ENCODE data around the gene CHCHD3. TPM values are rescaled to one million over a fixed set of nuclear protein-coding genes. Genes with fewer than 3 reads are reported as not detected.

CHCHD3 gene
- total RNA-seq, 6 experiments from 2014 or later: 16.5 to 42.6 (median 21.6) TPM

- WGBS (ENCODE audit: insufficient coverage, low coverage, low lambda C conversion rate, missing lambda C conversion rate): 97% methylated on average over 5 of the region's 6 CpGs
- ATAC-seq (no peak), DNase-seq (no peak)
- no peaks in the 10 kb centered on the region for H3K4me1 ChIP-seq
- intact Hi-C loops (cut with DNase I): no loop called here
- TF ChIP-seq CTCF (IDR thresholded peaks at IDR 0.05) (no peak), POLR2A (IDR thresholded peaks at IDR 0.05) (no peak)
- H3K9me3 ChIP-seq: no peaks in the 10 kb centered on the region
- no peak overlapping the region for H3K27ac ChIP-seq
- peaks cover 0 to 11% (median 0%) of the 10 kb centered on the region in 4 donors for H3K36me3 ChIP-seq
- no peaks in the 10 kb centered on the region for H3K27me3 ChIP-seq
- no peak overlapping the region for H3K4me3 ChIP-seq
These were observed 296.0 kb downstream of the CHCHD3 start for GRCh38 chr7:132785870-132786269.

- Histone ChIP-seq H3K27me3 (no peaks in the 10 kb centered on the region), H3K4me3 (no peak overlapping the region), H3K27ac (no peak overlapping the region), H3K9me3 (no peaks in the 10 kb centered on the region), H3K4me1 (no peaks in the 10 kb centered on the region), H3K36me3 (peaks cover 0 to 11% (median 0%) of the 10 kb centered on the region in 4 donors)
- TF ChIP-seq CTCF (IDR thresholded peaks at IDR 0.05) (no peak), POLR2A (IDR thresholded peaks at IDR 0.05) (no peak)
- DNase-seq (no peak), ATAC-seq (no peak)
- WGBS (ENCODE audit: insufficient coverage, low coverage, low lambda C conversion rate, missing lambda C conversion rate): 79% methylated on average over 4 of the region's 4 CpGs
- intact Hi-C loops (cut with DNase I): no loop called here
These were observed 297.5 kb downstream of the CHCHD3 start for GRCh38 chr7:132784406-132784805.

GRCh38 chr7:132783824-132784223 is 298.1 kb downstream of the CHCHD3 start:
- ATAC-seq (no peak), DNase-seq (no peak)
- 92% methylated on average over 3 of the region's 8 CpGs for WGBS (ENCODE audit: insufficient coverage, low coverage, low lambda C conversion rate, missing lambda C conversion rate)
- Histone ChIP-seq H3K27me3 (no peaks in the 10 kb centered on the region), H3K4me1 (no peaks in the 10 kb centered on the region), H3K36me3 (peaks cover 0 to 11% (median 0%) of the 10 kb centered on the region in 4 donors), H3K27ac (no peak overlapping the region), H3K9me3 (no peaks in the 10 kb centered on the region), H3K4me3 (no peak overlapping the region)
- no peak for TF ChIP-seq CTCF (IDR thresholded peaks at IDR 0.05)
- intact Hi-C loops (cut with DNase I): no loop called here

- no peak overlapping the region for H3K27ac ChIP-seq
- no peaks in the 10 kb centered on the region for H3K27me3 ChIP-seq
- no peak for TF ChIP-seq CTCF (IDR thresholded peaks at IDR 0.05)
- no peak for TF ChIP-seq POLR2A (IDR thresholded peaks at IDR 0.05)
- no peaks in the 10 kb centered on the region for H3K4me1 ChIP-seq
- DNase-seq: no peak
- no peak for ATAC-seq
- no peak overlapping the region for H3K4me3 ChIP-seq
- peaks cover 0 to 11% (median 0%) of the 10 kb centered on the region in 4 donors for H3K36me3 ChIP-seq
- WGBS (ENCODE audit: insufficient coverage, low coverage, low lambda C conversion rate, missing lambda C conversion rate): 75% methylated on average over 6 of the region's 11 CpGs
- H3K9me3 ChIP-seq: no peaks in the 10 kb centered on the region
- intact Hi-C loops (cut with DNase I): no loop called here
These were observed 298.9 kb downstream of the CHCHD3 start for GRCh38 chr7:132782777-132783640.

Data from right lobe of liver (tissue), 6 donors.